Hippocampal formation (tissue), 2 donors: ENCODE results near the gene ACD.

Experiments used
- DNase-seq, 2 donors: peaks; one replicate each; lab custom pipeline; 2025; lab: John Stamatoyannopoulos, UW

The ACD gene

DNA sequence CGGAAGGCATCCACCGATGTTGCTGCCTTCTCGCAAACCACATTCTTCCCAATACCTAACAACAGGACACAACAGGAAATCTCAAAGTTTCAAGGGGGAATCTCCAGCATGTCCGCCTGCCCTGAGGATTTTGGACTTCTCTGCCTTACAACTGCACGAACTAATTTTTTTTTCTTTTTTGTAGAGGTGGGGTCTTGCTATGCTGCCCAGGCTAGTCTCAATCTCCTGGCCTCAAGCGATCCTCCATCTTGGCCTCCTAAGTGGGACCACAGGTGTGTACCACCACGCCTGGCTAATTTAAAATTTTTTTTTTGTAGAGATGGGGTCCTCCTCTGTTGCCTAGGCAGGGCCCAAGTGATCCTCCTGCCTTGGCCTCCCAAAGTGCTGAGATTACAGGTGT is 15.9 kb upstream of the ACD start:
- no peak for DNase-seq

DNA sequence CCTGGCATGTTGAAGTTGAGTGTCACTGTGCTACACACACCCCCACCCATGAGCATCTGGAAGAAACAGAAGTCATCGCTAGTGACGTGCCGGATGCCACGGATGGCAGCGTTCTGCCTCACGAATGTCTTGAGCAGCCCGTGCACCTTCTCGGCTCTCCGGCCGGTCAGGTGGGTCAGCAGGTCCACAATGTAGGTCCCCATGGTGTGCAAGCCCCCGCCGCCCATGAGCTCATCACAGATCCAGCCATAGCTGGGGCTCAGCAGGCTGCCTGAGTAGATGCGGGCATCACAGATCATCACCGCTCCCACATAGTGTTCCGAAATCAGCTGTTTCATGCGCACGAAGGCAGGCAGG is 15.5 kb upstream of the ACD start:
- no peak for DNase-seq

DNA sequence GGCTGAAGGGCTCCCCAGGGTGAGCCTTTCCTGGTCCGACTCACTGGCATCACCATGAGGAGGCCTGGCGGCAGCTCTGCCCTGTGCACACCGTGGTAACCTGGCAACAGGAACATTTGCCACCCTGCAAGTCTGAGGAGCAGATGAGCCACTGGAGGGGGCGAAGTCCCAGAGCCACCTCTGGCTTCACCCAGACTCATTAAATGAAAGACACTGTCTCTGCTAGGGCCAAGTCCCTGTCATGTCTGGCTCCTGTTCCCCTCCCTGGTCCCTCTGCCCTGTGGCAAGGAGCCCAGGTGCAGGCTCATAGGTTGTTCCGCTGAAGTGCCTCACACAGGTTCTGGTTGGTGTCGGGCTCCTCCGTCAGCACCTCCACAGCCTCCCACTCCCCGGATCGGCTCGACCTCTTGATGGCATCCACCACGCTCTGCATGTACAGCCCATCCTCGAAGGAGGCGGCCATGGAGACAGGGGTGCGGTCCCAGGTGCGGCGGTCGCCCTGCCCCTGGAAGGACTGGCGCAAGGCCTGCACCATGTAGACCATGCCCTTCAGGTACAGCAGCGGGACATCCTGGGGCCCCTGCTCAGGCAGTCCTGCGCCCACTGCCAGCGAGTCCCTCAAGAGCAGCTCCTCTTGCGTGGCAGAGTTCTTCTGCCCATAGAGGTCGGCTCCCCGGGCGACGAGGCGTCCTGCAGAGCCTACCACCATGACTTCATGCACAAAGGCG is 15.0 kb upstream of the ACD start:
- no peak for DNase-seq

DNA sequence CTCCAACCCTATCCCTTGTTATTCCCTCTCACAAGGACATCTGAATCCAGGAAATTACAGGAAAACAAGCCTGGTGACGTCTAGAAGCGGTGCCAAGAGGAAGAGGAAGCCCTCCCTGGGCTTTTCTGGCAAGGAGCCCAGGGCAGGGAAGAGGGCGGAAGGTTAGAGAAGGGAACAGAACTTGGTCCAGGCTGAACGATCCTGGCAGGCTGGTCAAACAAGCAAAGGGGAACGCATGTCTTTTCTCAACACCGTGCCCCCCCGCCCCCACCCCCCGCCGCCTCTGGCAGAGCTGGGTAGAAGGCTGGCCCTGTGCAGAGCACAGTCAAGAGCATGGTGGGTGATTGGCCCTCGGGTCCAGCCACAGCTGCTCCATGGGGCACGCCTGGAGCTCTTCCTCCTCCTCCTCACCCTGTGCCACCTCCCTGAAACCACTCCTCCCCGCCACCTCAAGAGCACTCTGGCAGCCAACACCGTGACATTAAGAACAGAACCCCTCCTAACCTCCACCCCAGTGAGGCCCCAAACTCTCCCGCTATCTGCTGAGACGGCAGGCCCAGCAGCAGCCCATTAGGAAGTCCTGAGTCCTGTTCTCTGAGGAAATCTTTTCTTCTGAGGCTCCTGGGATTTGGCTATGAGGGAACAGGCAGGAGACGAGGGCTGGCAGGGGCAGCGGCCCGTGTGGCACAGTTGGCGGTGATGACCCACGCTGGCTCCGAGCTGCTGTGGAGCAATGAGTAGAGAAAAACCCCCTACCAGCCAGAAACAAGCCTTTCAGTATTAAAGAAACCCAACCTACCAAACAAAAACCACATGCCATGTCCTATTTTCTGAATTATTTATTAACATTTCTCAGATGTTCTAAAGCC is 13.9 kb upstream of the ACD start:
- DNase-seq, result peak in 1 of 2 donors; percentile 42

DNA sequence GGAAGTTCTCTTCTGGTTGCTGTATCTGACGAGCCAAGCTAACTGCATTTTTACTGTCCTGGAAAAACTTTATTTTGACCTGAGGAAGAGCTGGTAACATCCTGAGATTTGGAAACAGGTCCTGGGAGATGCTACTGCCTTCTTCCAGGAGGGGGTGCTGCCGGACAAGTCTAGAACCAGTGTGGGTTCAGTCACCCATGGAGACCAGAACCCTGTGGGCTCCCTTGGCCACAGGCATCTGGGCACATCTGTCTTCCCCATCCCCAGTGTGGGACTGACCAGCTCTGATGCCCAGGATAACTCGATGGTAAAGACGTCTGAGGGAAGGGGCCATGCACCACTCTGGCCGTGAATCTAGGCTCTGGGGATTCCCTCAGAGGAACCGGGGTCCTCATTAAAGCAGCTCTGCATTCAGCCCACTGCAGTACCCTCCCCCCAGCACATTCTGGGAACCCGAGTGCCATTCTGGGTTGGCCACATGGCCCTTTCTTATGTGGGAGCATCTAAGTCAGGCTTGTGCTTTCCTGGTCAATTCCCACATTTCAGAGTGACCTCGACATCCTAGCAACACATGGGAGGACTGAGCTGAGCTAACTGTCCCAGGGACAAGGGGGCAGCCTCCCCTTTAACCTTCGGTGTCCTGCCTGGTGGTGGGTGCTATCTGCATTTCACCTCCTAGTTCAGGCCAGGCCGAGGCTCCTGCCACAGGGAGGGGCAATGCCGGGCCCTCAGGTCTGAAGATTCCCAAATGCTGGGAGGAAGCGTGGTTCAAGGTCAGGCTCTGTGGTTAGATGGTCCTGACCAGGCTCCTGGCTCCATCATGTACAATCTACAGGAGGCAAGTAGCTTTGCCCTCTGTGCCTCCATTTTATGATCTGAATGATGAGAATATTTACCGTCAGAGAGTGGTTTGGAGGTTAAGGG is 12.9 kb upstream of the ACD start:
- peak; percentile 23 to 26 for DNase-seq

DNA sequence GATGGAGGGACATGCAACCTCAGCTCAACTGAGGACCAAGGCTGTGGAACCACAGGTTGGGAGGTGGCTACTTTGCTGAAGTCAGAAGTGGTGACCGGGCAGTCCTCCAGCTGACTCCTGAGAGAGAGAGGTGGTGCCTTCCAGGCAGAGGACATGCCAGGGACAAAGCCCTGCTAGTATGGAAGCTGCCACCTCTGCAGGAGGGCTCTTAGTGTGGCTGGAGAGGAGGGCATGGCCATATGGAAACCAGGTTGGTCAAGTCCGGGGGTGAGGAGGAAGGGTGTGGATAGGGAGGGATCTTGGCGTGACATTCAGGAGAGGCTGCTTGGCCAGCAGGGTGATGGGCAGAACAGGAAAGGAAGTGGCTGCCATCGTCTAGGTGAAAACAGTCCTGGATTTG is 12.2 kb upstream of the ACD start:
- DNase-seq, result no peak

DNA sequence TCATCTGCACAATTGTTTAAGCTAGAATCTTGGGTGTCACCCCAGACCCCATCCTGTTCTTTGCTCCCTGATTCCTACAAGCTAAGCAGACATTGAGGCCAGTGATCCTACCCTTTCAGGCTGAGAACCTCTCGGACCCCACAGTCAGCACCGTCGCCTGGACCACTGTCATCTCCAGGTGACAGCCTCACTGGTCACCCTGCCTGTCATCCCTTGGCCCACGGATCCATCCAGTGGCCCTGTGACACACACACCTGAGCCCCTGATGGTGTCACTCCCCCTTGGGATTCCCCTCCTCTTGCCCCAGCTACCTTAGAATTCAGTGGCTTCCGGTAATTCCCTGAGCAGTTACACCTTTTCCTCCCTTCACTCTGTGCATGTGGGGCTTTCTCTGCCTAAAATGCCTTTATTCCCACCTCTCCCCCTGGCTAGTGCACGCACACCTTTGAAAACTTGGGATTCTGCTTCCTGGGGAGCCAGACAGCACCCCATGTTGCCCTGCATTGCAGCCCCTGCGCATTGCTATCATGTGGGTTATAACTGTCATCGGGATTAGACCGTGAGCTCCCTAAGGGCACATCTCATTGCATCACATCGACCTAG is 9.5 kb upstream of the ACD start:
- no peak for DNase-seq

DNA sequence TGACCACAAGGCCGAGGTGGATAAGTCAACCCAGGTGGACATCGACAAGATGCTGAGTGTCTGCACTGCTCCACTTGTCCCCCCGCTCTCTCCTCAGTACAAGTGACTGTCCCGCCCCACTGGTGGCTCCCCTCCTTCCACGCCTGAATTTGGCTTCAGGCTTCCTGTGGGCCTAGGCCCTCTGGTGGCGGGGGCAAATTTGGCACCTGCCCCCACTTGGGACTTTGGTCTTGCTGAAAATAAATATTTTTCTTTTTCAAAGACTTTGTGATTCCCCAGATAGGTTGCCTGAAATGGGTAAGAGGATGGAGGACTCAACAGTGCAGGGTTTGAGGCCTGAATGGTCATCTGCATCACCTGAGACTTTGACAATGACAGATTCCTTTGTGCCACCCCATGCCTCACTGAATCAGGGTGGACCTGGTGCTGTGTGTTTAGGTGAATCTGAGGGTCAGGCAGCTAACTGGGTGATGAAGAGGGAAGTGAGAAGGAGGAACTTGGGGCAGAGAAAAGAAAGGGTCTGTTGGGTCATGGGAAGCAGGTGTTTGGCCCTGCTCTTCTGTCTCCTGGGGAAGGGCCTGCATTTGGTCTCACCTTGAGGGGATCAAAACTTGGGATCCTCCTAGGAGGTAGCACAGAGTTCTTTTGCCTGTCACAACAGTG is 8.6 kb upstream of the ACD start:
- no peak for DNase-seq

DNA sequence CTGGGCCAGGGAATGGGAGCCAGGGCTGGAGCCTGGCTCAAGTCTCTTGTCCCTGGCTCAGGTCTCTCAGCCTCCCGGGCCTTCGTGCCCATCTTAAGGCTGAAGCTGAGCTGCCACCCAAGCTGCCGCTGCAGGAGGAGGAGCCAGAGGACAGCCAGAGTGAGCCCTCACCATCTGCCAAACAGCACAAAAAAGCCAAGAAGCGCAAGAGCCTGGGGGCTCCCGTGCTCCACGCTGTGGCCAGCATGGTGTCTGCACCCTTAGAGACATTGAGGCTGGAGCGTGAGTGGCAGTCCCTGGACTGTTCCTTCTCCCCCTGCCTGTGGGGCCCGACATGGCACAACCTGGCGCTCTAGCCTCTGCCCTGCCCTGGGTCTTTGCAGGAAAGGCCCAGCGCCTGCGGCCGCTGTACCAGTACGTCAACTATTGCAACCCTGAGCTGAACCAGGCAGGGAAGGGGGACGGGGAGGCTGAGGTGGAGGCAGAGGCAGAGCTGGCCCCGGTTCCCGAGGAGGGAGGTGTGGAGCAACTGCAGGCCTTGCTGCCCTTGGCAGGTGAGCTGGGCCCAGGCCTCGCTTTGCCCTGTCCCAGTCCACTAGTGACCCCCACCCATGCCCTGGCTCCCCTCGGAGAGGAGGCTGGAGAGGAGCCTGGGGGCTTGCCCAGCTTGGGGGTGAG is 7.9 kb upstream of the ACD start:
- DNase-seq, result peak; percentile 75 to 89

DNA sequence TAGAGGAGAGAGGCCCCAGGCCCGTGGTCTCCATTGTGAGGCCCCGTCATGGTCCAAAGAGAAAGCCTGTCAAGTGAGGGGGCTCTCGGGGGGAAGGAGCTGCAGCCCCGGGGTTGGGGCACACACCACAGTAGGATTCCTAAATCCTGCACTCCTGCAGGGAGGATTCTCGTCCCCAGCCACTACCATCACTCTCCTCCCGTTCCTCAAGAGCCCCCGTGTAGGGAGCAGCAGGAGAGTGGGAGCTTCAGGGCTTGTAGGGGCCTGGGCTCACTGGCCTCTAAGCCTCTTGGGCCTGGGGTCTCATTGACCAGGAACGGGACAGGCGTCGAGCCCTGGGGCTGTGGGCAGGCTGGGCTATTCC is 7.4 kb upstream of the ACD start:
- DNase-seq, result no peak

DNA sequence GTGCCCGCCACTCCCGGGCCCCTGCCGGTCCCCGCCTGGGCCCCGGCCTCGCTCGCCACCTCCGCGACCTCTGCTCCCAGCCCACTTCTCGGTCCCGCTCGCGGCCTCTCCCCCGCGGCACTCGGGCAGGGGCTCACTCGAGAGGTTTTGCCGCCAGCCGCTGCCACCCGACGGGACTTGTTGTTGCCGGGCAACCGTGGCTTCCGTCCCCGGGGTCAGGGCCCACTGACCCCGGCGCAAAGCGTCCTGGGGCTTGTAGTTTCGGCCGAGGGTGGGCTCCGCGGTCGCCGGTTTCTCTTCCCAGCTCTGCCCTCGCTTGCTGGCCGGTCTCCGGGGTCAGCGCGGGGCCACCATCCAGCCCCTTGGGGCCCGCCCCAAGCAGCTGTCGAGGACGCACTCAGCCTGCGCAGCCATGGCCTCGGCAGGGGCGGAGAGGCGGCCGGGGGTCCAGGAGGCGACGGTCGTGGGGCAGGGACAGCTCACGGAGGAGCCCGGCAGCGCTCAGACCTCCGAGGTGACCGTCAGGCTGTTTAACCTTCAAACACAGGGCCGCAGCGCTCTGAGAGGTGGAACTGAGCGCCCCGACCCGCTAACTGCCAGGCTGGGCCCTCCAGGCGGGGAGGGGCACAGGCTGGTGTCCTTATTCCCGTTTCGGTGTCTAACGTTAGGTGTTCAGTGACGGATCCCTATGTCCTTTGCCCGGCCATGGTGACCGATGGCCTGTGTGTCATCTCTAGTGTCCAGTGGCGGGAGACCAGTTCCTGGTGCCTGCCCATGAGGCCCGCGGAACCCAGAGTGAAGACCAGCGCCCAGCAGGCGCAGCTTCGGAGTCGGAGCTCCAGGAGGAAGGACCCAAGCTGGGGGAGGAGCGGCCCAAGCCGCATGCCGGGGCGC is 6.7 kb upstream of the ACD start, which contains the start of the genes C16orf86 and ENKD1:
Gene C16orf86, plus strand, starts transcription at position 256 of the 894 bp plus-strand sequence. Its CDS starts 157 bp downstream, at position 413.
Gene ENKD1, minus strand, starts transcription at position 192 of the 894 bp plus-strand sequence. CDS start 308 bp downstream, outside the sequence.
- DNase-seq, result peak; percentile 32 to 66

DNA sequence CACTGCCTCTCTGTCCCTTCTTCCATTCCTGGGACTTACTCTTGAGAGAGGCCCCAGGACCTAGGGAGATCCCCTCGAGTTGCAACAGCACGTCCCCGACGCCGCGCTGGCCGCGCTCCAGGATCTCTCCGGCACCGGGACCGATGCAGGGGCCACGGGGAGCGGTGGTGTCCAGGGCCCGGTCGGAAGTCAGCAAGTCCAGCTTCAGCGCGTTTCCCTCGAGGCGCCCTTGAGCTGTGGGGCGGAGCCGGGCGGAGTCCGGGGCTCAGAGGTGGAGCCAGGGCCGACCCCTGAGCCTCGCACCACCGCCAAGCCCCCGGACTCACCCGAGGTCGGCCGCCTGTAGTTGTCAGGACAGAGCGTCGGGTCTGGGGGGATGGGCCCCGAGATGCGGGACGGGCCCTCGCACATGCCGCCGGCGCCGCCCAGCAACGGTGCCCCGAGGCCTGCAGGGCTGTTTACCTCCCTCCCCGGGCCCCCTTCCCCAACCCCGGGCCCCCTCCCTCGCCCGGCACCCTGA is 6.0 kb upstream of the ACD start:
- no peak for DNase-seq

DNA sequence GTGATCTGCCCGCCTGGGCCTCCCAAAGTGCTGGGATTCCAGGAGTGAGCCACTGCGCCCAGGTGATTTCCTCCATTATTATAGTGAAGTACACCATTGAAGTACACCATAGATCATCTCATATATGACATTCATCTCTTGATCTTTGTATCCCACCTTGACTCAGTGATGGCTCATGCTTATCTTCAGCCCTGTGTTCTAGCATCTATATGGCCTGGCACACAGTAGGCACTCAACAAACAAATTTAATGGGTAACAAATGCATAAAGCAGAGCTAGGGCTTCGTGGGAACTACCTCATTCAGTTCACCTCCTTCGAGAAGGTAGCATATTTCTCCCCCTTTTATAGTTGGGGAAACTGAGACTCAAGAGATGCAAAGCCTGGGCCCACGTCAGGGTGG is 5.5 kb upstream of the ACD start:
- DNase-seq, result no peak

DNA sequence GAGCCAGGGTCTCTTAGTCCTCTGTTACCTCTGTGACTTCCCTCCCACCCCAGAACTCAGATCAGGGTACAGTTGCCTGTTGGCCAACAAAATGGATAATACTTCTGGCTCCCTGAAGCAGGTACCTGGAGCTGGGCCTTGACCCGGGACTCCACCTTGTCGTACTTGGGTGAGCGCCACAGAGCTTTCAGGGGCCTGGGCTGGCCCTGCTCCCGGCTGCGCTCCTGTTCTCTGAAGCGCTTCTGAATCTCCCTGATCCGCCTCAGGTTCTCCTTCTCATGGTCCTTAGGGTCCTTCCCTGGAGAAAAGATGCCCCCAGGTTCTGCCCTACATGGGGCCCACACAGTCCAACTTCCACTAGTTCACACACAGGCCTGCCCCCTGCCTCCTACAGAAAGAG is 4.8 kb upstream of the ACD start:
- DNase-seq, result no peak

DNA sequence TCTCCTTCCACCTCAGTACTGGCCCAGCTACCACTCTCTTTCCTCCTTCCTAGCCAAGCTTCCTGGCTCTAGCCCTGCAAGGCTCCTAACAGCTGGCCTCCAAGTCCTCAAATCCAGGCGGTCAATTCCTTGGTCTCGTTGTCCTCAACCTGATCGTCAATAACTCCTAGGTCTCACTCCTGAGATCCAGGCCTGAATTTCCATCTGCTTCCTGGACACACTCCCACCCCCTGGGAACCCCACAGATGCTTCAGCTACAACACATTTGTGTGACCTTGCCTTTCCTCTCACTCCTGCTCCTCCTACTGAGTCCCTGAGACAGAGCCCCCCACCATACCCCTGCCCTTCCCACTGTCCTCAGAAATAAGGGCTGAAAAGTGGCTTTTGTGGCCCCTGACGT is 4.2 kb upstream of the ACD start:
- no peak for DNase-seq

DNA sequence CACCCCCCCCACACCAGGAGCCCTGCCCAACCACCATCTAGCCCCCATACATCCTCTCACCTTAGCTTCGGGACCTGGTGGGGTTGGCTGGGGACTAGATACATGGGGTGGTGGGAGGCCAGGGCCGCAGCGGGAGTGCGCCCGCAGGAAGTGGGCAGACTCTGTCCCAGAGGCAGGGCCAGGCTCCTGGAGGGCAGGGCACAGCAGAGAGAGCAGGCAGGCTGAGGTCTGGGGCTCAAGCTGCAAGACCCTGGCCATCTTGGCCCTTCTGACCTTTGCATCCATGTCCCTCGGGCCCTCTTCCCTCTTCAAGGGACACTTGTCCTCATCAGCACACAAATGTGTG is 3.8 kb upstream of the ACD start:
- no peak for DNase-seq

DNA sequence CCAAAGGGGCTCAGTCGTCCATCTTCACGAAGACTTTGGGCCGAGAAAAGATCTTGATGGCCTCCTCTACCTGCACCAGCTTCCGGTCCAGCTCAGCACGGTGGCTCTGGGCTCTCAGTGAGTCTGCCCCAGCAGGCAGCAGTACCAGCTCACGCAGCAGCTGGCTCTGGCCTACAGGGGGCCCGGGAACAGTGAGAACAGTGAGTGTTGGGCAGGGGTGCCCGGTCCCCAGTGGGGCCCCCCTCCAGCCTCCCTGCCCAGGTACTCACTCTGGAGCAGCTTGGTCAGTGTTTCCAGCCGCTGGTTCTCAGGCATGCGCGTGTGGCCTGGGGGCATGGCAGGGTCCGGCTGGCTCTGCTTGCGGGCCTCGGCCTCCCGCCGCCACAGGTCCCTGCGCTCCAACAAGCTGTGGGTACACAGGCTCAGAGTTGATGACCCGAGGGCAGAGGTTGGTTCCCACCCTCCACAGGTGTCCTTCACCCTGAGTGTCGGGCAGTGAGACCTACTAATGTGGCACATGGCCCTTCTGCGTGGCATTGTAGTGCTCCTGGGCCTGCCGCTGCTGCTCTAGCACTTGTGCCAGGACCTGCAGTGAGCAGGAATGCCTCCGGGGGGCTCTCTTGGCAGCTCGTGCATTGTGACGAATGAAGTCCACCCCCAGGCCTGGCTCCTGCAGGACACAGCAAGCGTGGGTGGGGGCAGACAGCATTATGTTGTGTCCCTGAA is 3.3 kb upstream of the ACD start:
- no peak for DNase-seq

DNA sequence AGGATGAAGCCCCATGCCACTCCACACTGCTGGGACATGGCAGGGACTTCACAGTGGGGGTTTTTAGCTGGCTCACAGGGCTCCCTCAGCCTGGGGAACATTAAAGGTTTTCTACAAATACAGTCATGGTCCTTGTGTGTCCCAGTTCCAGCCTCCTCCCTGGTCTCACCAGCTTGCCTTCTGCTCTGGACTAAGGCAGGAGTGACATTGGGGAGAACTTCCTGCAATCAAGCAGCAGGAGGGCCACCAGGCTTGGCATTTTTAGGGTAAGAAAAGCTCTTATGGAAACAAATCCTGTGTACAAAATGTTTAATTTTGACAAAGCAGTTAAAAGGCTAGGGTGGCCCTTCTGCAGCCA is 2.6 kb upstream of the ACD start:
- no peak for DNase-seq
